Right lobe of liver (tissue), 4 donors: Measurements from ENCODE around the gene RETREG1.

Source experiments
- POLR2A ChIP-seq: fragments of 450-650 bp; IDR thresholded peaks from one replicate; pipeline ENCODE4 v1.6.1; 2017; ENCODE audit warnings: antibody characterized with exemption, mild to moderate bottlenecking
- TF ChIP-seq, protein P1 (sequence below), 4 donors: fragments of 200-600 bp in 3 of 4; fragments of 450-650 bp in 1 of 4; IDR thresholded peaks; one replicate each; pipeline versions ENCODE4 v1.5.1 to v1.8.0; 2016 to 2022; ENCODE audit warnings: antibody characterized with exemption in 4 of 4, mild to moderate bottlenecking in 2 of 4
- donor health status: DM: no; HTN: no; CAD: no.
- donor health status: DM: no; HTN: no; CAD: no.
- donor health status: DM: no; HTN: yes; CAD: no.

DNA sequence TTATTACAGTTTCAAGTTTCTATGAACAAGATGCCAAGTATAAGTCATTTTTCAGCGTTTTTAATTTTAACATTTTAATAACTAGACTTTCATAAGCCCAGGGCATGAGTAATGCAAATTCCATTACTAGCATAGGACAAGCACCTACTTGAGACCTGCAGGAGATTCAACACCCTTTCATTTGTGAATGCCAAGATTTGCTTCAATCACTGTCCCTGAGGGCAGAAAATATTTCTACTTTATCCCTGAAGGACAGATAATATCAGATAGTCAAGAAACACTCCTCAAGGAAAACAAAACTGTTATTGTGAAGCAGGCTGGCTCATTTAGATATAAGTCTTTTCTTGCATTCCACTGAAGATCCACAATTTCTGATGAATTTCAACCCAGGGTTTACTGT is 123.5 kb downstream of the RETREG1 start:
- TF ChIP-seq, protein P1, sequence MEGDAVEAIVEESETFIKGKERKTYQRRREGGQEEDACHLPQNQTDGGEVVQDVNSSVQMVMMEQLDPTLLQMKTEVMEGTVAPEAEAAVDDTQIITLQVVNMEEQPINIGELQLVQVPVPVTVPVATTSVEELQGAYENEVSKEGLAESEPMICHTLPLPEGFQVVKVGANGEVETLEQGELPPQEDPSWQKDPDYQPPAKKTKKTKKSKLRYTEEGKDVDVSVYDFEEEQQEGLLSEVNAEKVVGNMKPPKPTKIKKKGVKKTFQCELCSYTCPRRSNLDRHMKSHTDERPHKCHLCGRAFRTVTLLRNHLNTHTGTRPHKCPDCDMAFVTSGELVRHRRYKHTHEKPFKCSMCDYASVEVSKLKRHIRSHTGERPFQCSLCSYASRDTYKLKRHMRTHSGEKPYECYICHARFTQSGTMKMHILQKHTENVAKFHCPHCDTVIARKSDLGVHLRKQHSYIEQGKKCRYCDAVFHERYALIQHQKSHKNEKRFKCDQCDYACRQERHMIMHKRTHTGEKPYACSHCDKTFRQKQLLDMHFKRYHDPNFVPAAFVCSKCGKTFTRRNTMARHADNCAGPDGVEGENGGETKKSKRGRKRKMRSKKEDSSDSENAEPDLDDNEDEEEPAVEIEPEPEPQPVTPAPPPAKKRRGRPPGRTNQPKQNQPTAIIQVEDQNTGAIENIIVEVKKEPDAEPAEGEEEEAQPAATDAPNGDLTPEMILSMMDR (IDR thresholded peaks at IDR 0.05) = no peak
- no peak for TF ChIP-seq POLR2A
